ENCODE data around the gene GTPBP3.

GTPBP3 gene

DNA sequence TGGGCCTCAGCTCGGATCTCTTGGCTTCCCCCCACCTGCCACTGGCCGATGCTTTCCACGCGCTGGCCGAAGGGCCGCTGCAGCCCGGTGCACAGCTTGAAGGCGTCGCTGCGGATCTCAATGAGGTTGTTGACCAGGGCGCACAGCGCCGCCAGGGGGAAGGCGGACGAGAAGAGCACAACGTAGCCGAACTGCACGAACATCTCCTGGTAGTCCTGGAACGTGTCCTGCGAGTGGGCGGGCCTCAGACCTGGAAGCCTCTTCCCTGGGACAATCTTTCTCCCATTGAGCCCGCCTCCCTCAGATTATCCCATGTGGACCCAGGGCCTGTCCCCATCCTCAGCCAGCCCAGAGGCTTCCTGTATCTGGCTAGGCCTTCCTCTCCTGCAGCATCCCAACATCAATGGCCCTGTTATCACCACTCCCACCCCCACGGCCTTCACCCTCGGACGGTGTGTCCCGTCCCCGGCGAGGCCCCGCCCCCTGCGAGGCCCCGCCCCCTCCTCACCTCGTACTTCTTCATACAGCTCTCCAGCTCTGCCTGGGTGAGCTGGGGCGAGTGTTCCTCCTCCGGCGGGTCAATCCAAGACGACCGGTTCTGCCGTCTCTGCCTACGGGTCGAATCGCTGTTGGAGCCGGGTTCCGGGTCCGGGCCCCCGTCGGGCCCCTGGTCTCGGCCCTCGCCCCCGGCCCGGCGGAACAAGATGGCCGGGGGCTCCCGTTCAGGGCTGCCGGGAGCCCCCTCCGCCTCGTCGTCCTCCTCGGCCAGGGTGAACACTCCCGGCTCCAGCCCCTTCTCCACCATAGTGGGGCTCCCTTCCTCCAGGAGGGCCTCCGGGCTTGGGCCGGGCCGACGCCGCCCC lies 9.5 kb upstream of the GTPBP3 start:
- Mint-ChIP-seq H3K27ac (peak overlapping the region in 1 of 2 donors; percentile 41), H3K4me1 (ENCODE audit: low read depth in 2 of 2) (peaks cover 7 to 8% of the 10 kb centered on the region in 2 donors), H3K9me3 (no peaks in the 10 kb centered on the region), H3K4me3 (peak overlapping the region; percentile 76 to 83), H3K27me3 (no peaks in the 10 kb centered on the region), H3K36me3 (ENCODE audit: insufficient read depth) (no peaks in the 10 kb centered on the region)
- ATAC-seq (replicated peaks) (peak; percentile 75), DNase-seq (no peak)

DNA sequence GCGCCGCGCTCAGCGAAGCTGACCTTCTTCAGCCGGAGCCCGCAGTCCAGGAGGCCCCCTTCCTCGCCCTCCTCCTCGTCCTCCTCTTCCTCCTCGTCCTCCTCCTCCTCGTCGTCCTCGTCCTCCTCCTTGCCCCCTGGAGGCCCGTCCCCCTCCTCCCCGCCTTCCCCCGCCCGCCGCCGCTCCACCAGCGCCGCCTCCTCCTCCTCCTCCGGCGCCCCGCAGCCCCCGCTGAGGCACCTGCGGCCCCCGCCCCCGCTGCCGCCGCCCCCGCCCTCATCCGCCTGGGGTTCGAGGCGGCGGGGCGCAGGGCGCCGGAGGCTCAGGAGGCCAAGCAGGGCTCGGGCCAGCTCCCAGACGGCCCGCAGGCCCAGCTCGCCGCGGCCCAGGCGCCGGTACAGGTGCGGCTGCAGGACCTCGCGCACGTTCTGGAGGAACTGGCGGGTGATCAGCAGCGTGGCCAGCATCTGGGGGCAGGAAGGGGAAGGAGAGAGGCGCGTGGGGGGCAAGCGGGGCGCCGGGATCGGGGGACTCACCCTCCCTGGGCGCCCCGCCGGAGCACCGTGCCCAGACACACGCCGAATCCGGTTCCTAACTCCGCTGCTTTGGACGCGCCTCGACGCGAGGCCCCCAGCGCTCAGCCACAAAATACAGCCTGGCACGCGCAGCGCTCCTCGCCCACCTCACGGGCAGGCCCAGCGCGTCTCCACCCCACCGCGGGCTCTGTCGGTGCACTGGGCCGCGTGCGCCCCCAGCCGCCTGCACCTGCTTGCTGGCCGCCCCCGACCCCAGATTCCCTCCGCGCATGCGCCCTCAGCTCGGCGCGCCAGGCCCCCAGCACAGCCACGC lies 8.6 kb upstream of the GTPBP3 start:
- ATAC-seq (replicated peaks) (peak; percentile 45), DNase-seq (no peak)
- Mint-ChIP-seq H3K27me3 (no peaks in the 10 kb centered on the region), H3K36me3 (ENCODE audit: insufficient read depth) (no peaks in the 10 kb centered on the region), H3K4me1 (ENCODE audit: low read depth in 2 of 2) (peaks cover 11 to 13% of the 10 kb centered on the region in 2 donors), H3K4me3 (peak overlapping the region; percentile 76 to 83), H3K27ac (no peak overlapping the region), H3K9me3 (no peaks in the 10 kb centered on the region)

DNA sequence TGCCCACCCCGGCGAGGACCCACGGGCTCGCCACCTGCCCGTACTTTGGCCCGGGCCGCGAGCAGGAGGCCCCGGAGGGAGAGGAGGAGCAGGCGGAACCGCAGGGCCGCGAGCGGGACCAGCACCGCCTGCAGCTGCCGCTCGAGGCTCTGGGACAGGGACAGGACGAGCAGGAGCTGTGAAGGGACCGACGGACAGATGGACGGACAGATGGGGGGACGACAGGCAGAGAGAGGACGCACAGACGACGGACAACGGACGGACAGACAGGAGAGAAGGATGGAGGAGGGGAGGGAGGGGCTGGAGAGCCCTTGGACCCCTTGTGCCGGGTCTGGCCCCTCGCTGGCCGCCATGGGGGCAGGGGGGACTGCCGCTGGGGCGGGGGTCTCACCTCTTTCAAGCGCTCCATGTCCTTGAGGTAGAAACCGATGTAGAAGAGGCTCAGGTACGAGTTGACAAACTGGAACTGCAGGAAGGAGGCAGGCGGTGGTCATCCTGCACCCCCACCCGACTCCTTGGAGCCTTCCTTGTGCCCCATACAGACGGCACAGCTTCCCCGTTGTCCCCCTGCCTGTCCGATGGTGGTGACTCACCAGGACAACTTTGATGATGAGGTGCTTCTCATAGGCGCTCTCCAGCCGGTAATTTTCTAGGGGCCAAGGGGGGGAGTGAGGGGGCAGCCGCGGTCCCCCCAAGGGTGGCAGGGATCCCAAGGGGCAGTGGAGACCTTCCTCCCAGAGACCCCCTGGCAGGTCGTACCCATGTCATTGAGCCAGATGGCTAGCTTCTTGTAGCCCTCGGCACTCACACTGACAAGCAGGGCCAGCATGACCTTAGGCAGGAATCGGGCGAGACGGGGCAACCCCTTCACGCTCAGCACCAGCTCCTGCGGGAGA lies 7.7 kb upstream of the GTPBP3 start:
- peaks cover 14 to 16% of the 10 kb centered on the region in 2 donors for H3K4me1 Mint-ChIP-seq (ENCODE audit: low read depth in 2 of 2)
- peak overlapping the region; percentile 76 to 83 for H3K4me3 Mint-ChIP-seq
- no peak overlapping the region for H3K27ac Mint-ChIP-seq
- no peaks in the 10 kb centered on the region for H3K36me3 Mint-ChIP-seq (ENCODE audit: insufficient read depth)
- H3K9me3 Mint-ChIP-seq: no peaks in the 10 kb centered on the region
- ATAC-seq (replicated peaks) (no peak), DNase-seq (no peak)
- no peaks in the 10 kb centered on the region for H3K27me3 Mint-ChIP-seq

DNA sequence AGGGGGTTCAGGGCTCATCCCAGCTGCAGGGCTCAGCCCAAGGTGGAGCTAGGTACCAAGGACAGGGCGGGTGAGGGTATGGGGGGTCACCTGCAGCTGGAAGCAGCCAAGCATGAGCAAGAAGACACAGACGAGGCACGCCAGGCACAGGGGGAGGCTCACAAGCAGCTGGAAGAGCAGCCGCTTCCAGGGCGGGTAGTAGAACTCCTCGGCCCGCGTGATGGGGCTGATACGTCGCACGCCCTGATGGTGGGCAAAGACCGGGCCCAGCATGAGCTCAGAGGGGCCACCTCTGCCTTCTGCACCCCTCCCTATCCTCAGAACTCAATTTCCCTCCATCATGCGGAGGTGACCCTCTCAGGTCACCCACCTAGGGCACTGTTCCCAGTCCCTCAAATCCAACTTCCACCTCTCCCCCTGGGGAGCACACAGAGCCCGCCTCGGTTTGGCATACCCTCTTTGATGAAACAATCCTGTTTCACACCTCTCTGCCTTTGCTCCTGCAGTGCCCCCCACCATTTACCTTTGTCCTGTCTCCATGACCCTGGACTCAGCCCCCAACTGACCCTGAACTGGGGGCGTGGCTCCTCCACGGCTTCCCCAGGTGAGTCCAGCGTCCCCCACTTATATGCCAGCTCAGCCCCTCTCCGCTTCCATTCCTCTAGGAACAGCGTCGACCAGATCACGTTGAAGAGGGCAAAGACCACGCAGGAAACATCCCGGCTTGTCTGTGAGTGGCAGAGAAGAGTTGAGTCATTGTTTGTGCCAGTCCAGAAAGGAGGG lies 6.9 kb upstream of the GTPBP3 start:
- no peak for ATAC-seq (replicated peaks)

DNA sequence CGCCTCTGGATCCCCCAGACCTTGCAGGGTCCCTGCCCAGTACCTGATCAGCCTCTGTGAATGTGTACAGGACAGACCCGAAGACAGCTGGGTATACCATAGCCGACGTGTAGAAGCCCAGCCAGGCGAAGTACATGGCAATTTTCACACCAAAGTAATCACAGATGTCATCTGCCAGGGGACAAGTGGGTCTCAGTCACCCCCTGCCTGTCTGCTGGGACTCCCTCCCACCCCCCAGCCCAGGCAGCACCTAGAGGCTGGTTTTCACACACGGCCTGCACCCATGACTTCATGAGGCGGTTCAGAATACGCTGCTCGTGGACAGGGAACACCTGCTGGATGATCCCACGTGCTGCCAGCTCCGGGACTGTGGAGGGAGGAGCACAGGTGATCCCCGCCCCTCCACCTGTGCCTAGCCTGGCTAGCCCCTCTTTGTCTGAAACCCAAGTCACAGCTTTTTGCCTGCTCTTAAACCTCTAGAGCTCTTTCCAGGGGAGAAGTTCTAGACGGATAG lies 6.3 kb upstream of the GTPBP3 start:
- peak overlapping the region; percentile 50 to 57 for H3K4me3 Mint-ChIP-seq
- H3K36me3 Mint-ChIP-seq (ENCODE audit: insufficient read depth): no peaks in the 10 kb centered on the region
- no peak for DNase-seq
- ATAC-seq (replicated peaks): no peak
- H3K27me3 Mint-ChIP-seq: no peaks in the 10 kb centered on the region
- no peak overlapping the region for H3K27ac Mint-ChIP-seq
- no peaks in the 10 kb centered on the region for H3K9me3 Mint-ChIP-seq
- H3K4me1 Mint-ChIP-seq (ENCODE audit: low read depth in 2 of 2): peaks cover 22% of the 10 kb centered on the region in 2 donors

More for the DNA sequence above, 6.9 kb upstream of the GTPBP3 start:
- Mint-ChIP-seq H3K27ac (no peak overlapping the region), H3K9me3 (no peaks in the 10 kb centered on the region), H3K36me3 (ENCODE audit: insufficient read depth) (no peaks in the 10 kb centered on the region), H3K4me1 (ENCODE audit: low read depth in 2 of 2) (peaks cover 21 to 22% of the 10 kb centered on the region in 2 donors), H3K27me3 (no peaks in the 10 kb centered on the region), H3K4me3 (peak overlapping the region; percentile 76 to 83)
- no peak for DNase-seq

DNA sequence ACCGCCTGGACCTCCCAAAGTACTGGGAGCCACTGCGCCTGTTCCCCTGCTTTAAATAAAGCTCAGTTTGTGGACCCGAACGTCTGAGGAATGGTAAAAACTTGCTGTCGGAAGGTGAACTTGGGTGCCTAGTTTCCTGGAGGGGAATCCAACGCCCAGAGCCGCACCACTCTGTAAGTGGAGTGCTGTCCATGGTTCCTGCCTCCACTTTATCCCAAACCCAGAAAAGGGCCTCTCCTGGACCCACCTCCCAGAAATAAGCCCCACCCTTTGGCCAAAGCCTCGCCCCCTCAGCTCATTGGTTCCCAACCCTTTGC lies 5.0 kb upstream of the GTPBP3 start:
- Mint-ChIP-seq H3K4me1 (ENCODE audit: low read depth in 2 of 2) (peaks cover 30 to 31% of the 10 kb centered on the region in 2 donors), H3K4me3 (no peak overlapping the region), H3K27me3 (no peaks in the 10 kb centered on the region), H3K9me3 (no peaks in the 10 kb centered on the region), H3K36me3 (ENCODE audit: insufficient read depth) (no peaks in the 10 kb centered on the region), H3K27ac (no peak overlapping the region)
- ATAC-seq (replicated peaks): no peak
- no peak for DNase-seq

DNA sequence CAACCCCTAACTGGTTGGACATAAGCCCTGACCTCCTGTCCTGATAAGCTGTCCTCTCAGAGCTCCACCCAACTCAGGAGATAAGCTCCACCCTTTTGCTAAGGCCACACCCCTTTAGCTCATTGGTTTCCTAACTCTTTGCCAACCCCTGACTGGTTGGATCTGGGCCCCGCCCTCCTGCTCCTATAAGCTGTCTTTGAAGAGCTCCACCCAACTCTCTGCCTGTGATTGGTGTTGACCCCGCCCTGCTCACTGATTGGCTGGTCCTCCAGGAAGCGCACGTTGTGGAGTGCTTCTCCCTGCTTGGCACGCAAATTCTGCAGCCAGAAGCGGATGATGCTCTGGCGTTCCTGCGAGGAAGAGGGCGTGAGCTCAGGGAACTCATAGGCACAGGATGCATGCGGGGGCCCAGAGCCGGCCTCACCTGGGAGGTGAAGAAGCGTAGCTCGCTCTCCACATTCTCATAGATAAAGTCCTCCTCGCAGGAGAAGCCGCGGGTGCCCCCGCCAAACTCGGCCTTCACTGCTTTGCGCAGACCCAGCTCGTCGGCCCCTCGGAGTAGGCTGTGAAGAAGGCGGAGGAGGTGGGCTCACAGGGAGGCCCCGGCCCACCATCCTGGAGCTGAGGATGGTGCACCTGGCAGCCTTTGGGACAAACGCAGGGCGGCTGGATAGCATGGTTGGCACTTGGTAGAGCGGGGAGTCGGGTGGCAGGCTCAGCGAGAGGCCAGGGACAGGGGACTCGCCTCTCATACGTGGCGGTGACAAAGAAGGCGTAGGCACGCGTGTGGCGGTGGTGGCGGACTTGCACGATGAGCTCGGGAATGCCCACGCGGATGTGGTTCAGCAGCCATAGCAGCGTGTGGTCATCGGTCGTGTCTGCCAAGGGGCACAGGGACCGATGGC lies 4.4 kb upstream of the GTPBP3 start:
- Mint-ChIP-seq H3K36me3 (ENCODE audit: insufficient read depth) (no peaks in the 10 kb centered on the region), H3K4me3 (peak overlapping the region; percentile 49 to 57), H3K9me3 (no peaks in the 10 kb centered on the region), H3K4me1 (ENCODE audit: low read depth in 2 of 2) (peaks cover 34 to 37% of the 10 kb centered on the region in 2 donors), H3K27ac (peak overlapping the region; percentile 29 to 35), H3K27me3 (no peaks in the 10 kb centered on the region)
- DNase-seq (no peak), ATAC-seq (replicated peaks) (no peak)

DNA sequence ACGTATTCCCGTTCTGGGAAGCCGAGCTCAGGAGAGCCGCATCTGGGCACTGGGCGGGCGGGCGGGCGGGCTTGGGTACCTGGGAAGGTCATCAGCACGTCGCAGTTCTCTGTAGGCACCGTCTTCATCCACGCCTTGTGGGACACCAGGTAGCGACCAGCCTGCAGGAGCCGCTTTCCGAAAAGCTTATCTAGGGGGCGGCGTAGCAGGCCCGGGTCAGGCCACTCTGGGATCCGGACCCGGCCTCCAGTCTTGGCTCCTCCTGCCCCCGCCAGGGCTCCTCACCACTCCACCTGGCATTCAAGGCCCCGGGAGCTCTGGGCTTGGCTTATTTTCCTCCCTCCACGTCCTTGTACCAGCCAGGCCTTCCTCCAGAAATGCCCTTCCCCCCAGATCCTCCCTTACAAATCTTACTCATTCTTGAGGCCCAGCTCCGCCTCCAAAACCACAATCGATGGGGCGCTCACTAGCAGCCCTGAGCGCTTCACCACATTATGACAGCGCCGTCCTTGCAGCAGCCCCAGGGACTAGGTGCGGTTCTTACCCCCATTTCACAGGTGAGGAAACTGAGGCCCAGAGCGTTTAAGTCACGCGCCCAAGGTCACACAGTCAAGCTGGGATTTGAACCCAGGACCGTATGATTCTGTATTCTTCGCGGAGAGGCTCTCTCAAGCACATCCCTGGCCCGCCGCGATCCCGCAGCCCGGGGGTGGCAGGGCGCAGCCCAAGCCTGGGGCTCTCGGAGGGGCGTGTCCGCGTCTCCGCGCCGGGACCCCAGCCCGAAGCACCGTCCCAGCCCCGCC lies 3.5 kb upstream of the GTPBP3 start:
- peak; percentile 53 to 56 (median 56) for DNase-seq
- peak overlapping the region in 1 of 2 donors; percentile 29 for H3K27ac Mint-ChIP-seq
- H3K4me3 Mint-ChIP-seq: peak overlapping the region; percentile 76 to 85
- H3K9me3 Mint-ChIP-seq: no peaks in the 10 kb centered on the region
- peaks cover 34 to 40% of the 10 kb centered on the region in 2 donors for H3K4me1 Mint-ChIP-seq (ENCODE audit: low read depth in 2 of 2)
- H3K27me3 Mint-ChIP-seq: no peaks in the 10 kb centered on the region
- no peaks in the 10 kb centered on the region for H3K36me3 Mint-ChIP-seq (ENCODE audit: insufficient read depth)
- peak; percentile 31 for ATAC-seq (replicated peaks)

DNA sequence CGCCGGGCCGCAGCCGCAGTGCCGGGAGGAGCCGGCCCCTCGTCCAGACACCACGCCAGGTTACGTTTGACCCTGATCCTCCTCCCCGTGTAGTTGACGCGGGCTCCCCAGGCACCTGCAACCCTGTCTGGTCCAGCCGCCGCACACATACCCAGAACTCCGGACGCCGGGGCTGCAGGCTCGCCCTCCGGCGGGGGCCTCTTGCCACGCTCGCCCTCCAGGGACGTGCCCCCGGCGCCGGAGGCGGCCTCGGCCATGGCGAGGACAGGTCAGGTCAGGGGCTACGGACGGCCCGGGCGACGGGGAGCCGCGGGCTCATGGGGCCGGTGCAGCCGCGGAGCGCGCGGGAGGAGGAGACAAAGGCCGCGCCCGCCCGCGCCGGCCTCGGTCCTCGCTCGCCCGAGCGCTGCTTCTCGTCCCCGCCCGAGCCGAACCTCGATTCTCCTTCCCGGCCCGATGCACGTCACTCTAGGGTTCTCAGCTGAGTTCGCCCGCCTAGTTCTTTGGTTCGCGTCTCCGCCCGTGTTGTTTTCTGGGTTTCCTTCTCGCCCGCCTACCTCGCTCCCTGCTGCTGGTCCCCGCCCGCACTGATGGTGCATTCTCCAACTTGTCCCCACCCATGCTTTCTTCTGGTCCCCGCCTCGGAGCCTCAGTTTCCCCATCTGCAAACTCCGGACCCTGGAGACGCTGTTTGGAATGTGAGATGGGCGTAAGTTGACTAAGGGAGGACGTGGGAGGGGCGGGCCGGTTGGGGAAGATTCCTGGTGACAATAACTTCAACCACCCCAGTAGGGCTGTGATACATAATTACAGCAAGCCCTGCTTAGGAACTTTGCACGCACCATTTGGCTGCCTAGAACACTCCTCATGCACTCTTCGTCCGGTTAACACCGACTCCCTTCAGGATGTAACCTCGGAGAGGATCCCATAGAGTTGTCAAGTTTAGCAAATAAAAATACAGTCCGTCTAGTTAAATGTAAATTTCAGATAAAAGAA lies 2.6 kb upstream of the GTPBP3 start, which contains the start of gene ANO8:
Gene ANO8, minus strand, starts transcription at position 442 of the 996 bp plus-strand sequence. Its CDS starts 185 bp downstream, at position 257.
- Mint-ChIP-seq H3K9me3 (no peaks in the 10 kb centered on the region), H3K4me1 (ENCODE audit: low read depth in 2 of 2) (peaks cover 33 to 37% of the 10 kb centered on the region in 2 donors), H3K4me3 (peak within 1 kb of the TSS; percentile 90 to 97), H3K36me3 (ENCODE audit: insufficient read depth) (peaks cover 2% of the 10 kb centered on the region), H3K27me3 (no peaks in the 10 kb centered on the region), H3K27ac (peak within 1 kb of the TSS; percentile 29 to 74)
- ATAC-seq (replicated peaks) (peak; percentile 70), DNase-seq (peak; percentile 94 to 97 (median 97))

DNA sequence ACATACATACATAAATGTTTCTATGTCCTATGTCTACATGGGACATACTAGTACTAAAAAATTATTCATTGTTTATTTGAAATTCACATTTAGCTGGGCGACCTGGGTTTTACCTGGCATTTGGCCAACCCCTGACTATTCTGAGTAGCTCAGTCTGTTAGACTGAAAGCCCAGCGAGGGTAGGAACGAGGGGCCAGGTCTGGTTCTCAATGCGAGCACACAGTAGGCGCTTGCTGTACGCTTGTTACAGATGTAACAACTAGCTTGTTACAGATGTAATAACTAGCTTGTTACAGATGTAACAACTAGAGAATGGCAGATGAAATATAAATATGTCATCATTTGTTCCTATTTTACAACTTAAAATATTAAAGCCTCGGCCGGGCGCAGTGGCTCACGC lies 1.8 kb upstream of the GTPBP3 start:
- peak overlapping the region; percentile 90 to 97 for H3K4me3 Mint-ChIP-seq
- peaks cover 3% of the 10 kb centered on the region for H3K36me3 Mint-ChIP-seq (ENCODE audit: insufficient read depth)
- H3K27ac Mint-ChIP-seq: peak overlapping the region in 1 of 2 donors; percentile 74

More for the DNA sequence above, 1.8 kb upstream of the GTPBP3 start:
- H3K4me1 Mint-ChIP-seq (ENCODE audit: low read depth in 2 of 2): peaks cover 31 to 37% of the 10 kb centered on the region in 2 donors
- no peaks in the 10 kb centered on the region for H3K9me3 Mint-ChIP-seq
- DNase-seq: no peak
- no peaks in the 10 kb centered on the region for H3K27me3 Mint-ChIP-seq
- ATAC-seq (replicated peaks): no peak
